Measurements from ENCODE around the gene RASL11A.
"Not testable (repeated sequence)": the region's sequence is repeated elsewhere in the genome, so short reads cannot be mapped to it uniquely, and the experiment has no call there.

Gene RASL11A

GRCh38 chr13:27302643-27303262 lies 32.1 kb downstream of the RASL11A start:
- DNase-seq, result no peak

DNA sequence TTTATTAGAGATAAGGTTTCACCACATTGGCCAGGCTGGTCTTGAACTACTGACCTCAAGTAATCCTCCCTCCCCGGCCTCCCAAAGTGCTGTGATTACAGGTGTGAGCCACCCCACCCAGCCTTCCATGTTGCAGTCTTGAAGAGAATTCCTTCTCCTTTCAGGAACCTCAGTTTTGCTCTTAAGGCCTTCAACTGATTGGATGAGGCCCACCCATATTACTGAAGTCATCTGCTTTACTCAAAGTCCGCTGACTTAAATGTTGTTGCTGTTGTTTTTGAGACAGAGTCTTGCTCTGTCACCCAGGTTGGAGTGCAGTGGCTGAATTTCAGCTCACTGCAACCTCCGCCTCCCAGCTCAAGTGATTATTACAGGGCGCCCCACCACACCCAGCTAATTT lies 33.5 kb downstream of the RASL11A start:
- DNase-seq, result no peak

- DNase-seq, result no peak
Measured at GRCh38 chr13:27304611-27305010, 34.0 kb downstream of the RASL11A start.

- no peak for DNase-seq
Measured at GRCh38 chr13:27306364-27306763, 35.7 kb downstream of the RASL11A start.

DNA sequence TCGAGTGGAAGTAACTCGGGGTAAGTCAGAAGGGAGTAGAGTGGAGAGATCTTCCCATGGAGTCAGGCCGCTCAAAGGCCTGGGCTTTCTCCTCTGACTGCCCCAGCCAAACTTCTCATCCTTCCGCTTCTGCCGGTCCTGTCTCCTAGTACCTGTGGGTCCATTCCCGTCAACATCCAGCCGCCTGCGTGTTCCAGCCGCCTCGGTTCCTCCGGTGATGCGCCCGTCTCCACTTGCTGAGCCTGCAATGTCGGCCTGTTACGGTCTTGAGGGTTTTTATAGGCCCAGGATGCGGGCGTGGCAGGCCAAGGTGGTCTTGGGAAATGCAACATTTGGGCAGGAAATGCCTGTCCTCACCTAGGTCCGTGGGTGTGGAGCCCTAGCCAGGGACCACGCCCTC lies 38.3 kb downstream of the RASL11A start:
- DNase-seq, result no peak

DNA sequence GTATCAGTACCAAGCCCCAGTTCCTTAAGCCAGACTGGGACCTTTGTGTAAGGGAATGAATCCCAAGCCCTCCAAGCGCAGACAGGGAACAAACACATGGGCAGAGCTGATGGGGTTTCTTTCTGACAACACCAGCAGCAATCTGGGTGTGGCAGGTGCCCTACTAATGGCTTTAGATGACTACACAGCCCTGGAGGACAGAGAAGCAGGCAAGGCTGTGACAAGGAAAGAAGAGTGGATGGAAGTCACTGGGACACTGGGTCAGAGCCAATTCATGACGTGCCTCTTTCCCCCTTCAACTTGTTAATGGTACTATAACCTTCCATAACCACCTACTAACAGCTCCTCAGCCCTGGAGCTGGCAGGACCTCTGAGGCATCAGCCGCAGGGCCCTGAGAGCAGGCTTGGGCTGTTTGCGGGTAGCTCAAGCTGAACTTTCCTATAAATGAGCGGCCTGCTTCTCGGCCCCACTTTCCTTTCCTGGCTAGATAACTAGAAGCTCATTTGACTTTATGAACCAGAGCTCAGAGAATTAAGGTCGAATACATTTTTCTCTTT lies 38.9 kb downstream of the RASL11A start:
- DNase-seq, result no peak

GRCh38 chr13:27309967-27310598 lies 39.5 kb downstream of the RASL11A start:
- no peak for DNase-seq

DNA sequence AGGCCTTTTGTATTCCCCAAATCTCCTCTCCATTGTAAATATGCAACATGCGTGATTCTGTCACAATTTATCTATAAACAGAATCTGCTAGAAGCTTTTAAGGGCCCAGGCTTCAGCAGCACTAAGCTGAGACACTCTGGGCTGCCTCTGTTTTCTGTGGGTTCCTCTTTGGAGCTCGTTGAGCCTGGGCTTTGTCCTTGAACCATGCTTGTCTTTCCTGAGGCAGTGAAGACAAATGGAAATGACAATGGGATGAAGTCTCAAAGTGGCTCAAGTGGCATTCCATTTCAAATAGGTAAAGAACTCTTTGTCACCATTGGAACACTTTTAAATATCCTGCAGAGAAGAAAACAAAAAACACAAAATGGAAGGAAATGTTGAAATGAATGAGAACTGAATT lies 40.3 kb downstream of the RASL11A start:
- no peak for DNase-seq

GRCh38 chr13:27311518-27312210 lies 41.0 kb downstream of the RASL11A start:
- no peak for DNase-seq

DNA sequence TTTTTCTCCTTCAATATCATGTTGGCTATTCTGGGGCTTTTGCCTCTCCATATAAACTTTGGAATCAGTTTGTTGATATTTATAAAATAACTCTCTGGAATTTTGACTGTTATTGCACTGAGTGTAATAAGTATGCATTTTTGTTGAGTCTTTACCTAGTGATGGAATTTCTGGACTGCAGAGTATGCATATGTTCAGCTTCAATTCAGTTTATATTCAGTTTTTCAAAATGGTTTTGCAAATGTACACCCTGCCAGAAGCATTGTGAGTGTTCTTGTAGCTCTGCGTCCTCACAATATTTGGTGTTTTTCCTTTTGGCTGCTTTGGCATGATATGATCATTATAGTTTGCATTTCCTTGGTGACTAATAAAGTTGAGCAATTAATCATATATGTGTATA lies 43.1 kb downstream of the RASL11A start:
- no peak for DNase-seq

DNA sequence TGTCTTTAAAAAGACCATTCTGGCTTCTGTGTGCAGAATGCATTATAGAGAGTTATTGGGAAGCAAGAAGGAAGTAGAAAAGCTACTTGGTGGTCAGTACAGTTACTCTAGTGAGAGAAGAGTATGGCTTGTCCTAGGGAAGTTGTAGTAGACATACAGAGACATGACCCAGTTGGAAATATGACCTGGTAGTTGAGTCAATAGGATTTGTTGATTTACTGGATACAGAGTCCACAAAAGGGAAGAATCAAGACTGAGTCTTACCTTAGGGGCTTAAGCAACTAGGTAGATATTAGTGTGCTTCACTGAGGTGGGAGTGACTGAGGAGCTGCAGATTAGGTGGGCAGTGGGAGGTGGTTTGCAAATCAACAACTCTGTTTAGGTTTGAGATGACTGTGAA lies 48.8 kb downstream of the RASL11A start:
- DNase-seq, result no peak

GRCh38 chr13:27321468-27322431 lies 51.1 kb downstream of the RASL11A start:
- DNase-seq, result no peak

DNA sequence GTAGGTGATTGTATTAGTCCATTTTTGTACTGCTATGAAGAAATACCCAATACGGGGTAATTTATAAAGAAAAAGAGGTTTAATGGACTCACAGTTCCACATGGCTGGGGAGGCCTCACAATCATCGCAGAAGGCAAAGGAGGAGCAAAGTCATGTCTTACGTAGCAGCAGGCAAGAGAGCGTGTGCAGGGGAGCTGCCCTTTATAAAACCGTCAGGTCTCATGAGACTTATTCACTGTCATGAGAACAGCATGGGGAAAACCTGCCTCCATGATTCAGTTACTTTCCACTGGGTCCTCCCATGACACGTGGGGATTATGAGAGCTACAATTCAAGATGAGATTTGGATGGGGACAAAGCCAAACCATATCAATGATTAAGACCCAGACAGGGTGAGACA lies 51.8 kb downstream of the RASL11A start:
- DNase-seq, result not testable (repeated sequence)
